ENCODE measurements around the gene GFI1. TPM values are rescaled to one million over a fixed set of nuclear protein-coding genes. Genes with fewer than 3 reads are reported as not detected.

GFI1 gene
- polyA plus RNA-seq, 1 of the 3 experiments (the other 2 are of a cell fraction), result 0.18 TPM

DNA sequence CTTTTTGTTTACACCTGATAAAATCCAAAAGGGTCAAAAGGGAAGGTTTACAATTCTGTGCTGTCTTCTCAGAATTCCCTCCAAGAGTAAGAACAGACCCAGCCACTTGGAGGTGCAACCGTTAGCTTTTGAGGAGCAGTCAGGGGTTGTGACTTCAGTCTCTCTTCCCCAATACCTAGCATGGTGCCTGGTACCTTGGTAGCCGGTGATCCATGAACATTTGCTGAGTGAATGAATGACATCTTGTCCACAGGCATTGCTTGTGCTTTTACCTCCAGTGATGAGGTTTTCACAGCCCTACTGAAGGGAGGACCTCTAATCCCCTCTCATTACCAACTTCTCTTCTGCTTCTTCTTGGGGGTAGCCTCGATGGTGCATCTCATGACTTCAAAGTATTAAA is 11.7 kb downstream of the GFI1 start:
- Histone ChIP-seq H3F3A (replicated peaks; ENCODE audit: insufficient read depth) (no peaks in the 10 kb centered on the region), H3K79me2 (ENCODE audit: insufficient read depth) (no peaks in the 10 kb centered on the region), H3K27ac (ENCODE audit: low read depth in 2 of 2, low read length in 1 of 2) (no peak overlapping the region), H3K4me1 (ENCODE audit: control insufficient read depth in 1 of 2, insufficient read depth in 2 of 2, low read depth in 1 of 2, low read length in 1 of 2) (no peaks in the 10 kb centered on the region), H3K9ac (no peak overlapping the region), H4K20me1 (ENCODE audit: insufficient read depth) (no peaks in the 10 kb centered on the region), H3K27me3 (ENCODE audit: insufficient read depth) (peaks cover 50% of the 10 kb centered on the region), H3K9me3 (no peaks in the 10 kb centered on the region), H3K9me2 (no peaks in the 10 kb centered on the region), H3K4me3 (ENCODE audit: low read depth in 2 of 2, low read length in 1 of 2) (no peak overlapping the region), H3K36me3 (replicated peaks in 1 of 2; ENCODE audit: control insufficient read depth in 1 of 2, insufficient read depth in 2 of 2, low read length in 1 of 2) (no peaks in the 10 kb centered on the region), H3K4me2 (no peak overlapping the region), H2AFZ (ENCODE audit: low read depth) (no peak overlapping the region)
- no peak for DNase-seq
- ChIA-PET CTCF (interaction anchor here (1.1 to 1.9 kb wide), 2 partner anchors 10 to 59 kb away, joined by 3 to 6 read pairs; no protein-coding TSS in a partner anchor), POLR2A (no interaction called here)
- 19% methylated on average over 3 of the region's 3 CpGs for WGBS (ENCODE audit: low lambda C conversion rate)
- TF ChIP-seq IRF3 (IDR thresholded peaks at IDR 0.05; ENCODE audit: low read depth, low read length) (no peak), NFIC (IDR thresholded peaks at IDR 0.05; ENCODE audit: borderline replicate concordance) (no peak), SIN3A (IDR thresholded peaks at IDR 0.05; ENCODE audit: borderline replicate concordance, low read depth, low read length) (no peak), USF1 (IDR thresholded peaks at IDR 0.05; ENCODE audit: borderline replicate concordance, low read depth) (no peak), SMC3 (IDR thresholded peaks at IDR 0.05; ENCODE audit: low read depth, low read length) (no peak)

DNA sequence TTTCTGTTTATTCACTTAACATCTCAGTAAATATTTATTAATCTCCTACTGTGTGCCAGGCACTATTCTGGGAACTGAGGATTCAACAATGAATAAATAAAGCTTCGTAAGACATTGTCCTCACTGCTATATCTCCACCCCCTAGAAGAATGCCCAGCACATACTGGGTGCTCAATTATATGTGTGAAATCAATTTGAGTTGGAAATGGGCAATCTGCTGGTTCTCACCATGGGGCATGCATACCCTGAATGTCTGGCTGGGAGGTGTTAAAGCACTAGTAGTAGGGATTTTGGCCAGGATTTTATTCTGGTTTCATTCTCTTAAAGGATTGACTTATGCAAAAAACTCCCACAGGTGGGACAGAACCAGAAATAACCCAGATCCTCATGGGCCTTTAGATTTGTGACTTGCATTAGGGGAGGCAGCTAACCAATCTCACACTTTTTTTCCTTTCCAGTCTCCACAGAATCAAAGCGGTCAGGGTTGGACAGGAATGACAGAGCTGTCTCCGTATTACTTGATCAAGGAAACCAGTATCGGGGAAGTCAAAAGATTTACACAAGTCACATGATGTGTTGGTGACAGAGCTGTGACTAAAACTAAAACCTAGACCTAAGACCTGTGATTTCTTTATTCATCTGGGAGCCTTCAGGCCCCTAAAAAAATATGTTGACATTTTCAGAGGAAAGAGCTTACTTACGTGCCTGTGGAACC is 12.8 kb downstream of the GFI1 start:
- no peak for DNase-seq
- H3K79me2 ChIP-seq (ENCODE audit: insufficient read depth), result no peaks in the 10 kb centered on the region
- H3K4me1 ChIP-seq (ENCODE audit: control insufficient read depth in 1 of 2, insufficient read depth in 2 of 2, low read depth in 1 of 2, low read length in 1 of 2), result no peaks in the 10 kb centered on the region
- TF ChIP-seq ZBTB33 (IDR thresholded peaks at IDR 0.05; ENCODE audit: borderline replicate concordance, low read depth) (no peak), IRF3 (IDR thresholded peaks at IDR 0.05; ENCODE audit: low read depth, low read length) (no peak), FOSL2 (IDR thresholded peaks at IDR 0.05; ENCODE audit: borderline replicate concordance, low read depth) (no peak), RCOR1 (IDR thresholded peaks at IDR 0.05; ENCODE audit: low read length) (no peak), USF1 (IDR thresholded peaks at IDR 0.05; ENCODE audit: borderline replicate concordance, low read depth) (no peak), GABPA (IDR thresholded peaks at IDR 0.05; ENCODE audit: low read depth) (no peak), NRF1 (IDR thresholded peaks at IDR 0.05; ENCODE audit: low read depth, low read length) (no peak), GATA2 (CRISPR knock-in tag; IDR thresholded peaks at IDR 0.05) (no peak)
- ChIA-PET CTCF (interaction anchor here (1.1 to 1.9 kb wide), 3 partner anchors 9 to 60 kb away, joined by 3 to 6 read pairs (median 6); no protein-coding TSS in a partner anchor), POLR2A (no interaction called here)
- H3K36me3 ChIP-seq (replicated peaks in 1 of 2; ENCODE audit: control insufficient read depth in 1 of 2, insufficient read depth in 2 of 2, low read length in 1 of 2), result no peaks in the 10 kb centered on the region
- H3K4me2 ChIP-seq, result no peak overlapping the region
- H3K27me3 ChIP-seq (ENCODE audit: insufficient read depth), result peaks cover 39% of the 10 kb centered on the region
- H2AFZ ChIP-seq (ENCODE audit: low read depth), result no peak overlapping the region
- H3K27ac ChIP-seq (ENCODE audit: low read depth in 2 of 2, low read length in 1 of 2), result no peak overlapping the region
- H3K9me2 ChIP-seq, result no peaks in the 10 kb centered on the region
- no peak overlapping the region for H3K4me3 ChIP-seq (ENCODE audit: low read depth in 2 of 2, low read length in 1 of 2)
- H3K9me3 ChIP-seq, result no peaks in the 10 kb centered on the region
- WGBS (ENCODE audit: low lambda C conversion rate), result 51% methylated on average over 5 of the region's 5 CpGs
- no peaks in the 10 kb centered on the region for H4K20me1 ChIP-seq (ENCODE audit: insufficient read depth)
- H3K9ac ChIP-seq, result no peak overlapping the region
- no peaks in the 10 kb centered on the region for H3F3A ChIP-seq (replicated peaks; ENCODE audit: insufficient read depth)
